Uterus (tissue), 2 donors: ENCODE data around the gene B3GNT8.

Experiments used
- POLR2A ChIP-seq, 2 donors: fragments of 450-650 bp; IDR thresholded peaks; one replicate each; pipeline ENCODE4 v1.6.1; 2016; ENCODE audit warnings: antibody characterized with exemption in 2 of 2, mild to moderate bottlenecking in 1 of 2, moderate library complexity in 1 of 2
- TF ChIP-seq, protein P1 (sequence below), 4 experiments: fragments of 200-600 bp in 2 of 4; fragments of 450-650 bp in 2 of 4; sonication (generic) in 2 of 4; IDR thresholded peaks; one replicate each; pipeline ENCODE4 v1.5.1; 2016 to 2019; ENCODE audit warnings: antibody characterized with exemption in 4 of 4, mild to moderate bottlenecking in 2 of 4, moderate library complexity in 1 of 4

- TF ChIP-seq, protein P1, sequence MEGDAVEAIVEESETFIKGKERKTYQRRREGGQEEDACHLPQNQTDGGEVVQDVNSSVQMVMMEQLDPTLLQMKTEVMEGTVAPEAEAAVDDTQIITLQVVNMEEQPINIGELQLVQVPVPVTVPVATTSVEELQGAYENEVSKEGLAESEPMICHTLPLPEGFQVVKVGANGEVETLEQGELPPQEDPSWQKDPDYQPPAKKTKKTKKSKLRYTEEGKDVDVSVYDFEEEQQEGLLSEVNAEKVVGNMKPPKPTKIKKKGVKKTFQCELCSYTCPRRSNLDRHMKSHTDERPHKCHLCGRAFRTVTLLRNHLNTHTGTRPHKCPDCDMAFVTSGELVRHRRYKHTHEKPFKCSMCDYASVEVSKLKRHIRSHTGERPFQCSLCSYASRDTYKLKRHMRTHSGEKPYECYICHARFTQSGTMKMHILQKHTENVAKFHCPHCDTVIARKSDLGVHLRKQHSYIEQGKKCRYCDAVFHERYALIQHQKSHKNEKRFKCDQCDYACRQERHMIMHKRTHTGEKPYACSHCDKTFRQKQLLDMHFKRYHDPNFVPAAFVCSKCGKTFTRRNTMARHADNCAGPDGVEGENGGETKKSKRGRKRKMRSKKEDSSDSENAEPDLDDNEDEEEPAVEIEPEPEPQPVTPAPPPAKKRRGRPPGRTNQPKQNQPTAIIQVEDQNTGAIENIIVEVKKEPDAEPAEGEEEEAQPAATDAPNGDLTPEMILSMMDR (IDR thresholded peaks at IDR 0.05) = no peak
- no peak for TF ChIP-seq POLR2A (IDR thresholded peaks at IDR 0.05)
Measured at GRCh38 chr19:41420101-41420880, 6.9 kb downstream of the B3GNT8 start.
